ENCODE measurements around the gene UBC.
"Not testable (repeated sequence)": the region's sequence is repeated elsewhere in the genome, so short reads cannot be mapped to it uniquely, and the experiment has no call there.

Gene UBC

DNA sequence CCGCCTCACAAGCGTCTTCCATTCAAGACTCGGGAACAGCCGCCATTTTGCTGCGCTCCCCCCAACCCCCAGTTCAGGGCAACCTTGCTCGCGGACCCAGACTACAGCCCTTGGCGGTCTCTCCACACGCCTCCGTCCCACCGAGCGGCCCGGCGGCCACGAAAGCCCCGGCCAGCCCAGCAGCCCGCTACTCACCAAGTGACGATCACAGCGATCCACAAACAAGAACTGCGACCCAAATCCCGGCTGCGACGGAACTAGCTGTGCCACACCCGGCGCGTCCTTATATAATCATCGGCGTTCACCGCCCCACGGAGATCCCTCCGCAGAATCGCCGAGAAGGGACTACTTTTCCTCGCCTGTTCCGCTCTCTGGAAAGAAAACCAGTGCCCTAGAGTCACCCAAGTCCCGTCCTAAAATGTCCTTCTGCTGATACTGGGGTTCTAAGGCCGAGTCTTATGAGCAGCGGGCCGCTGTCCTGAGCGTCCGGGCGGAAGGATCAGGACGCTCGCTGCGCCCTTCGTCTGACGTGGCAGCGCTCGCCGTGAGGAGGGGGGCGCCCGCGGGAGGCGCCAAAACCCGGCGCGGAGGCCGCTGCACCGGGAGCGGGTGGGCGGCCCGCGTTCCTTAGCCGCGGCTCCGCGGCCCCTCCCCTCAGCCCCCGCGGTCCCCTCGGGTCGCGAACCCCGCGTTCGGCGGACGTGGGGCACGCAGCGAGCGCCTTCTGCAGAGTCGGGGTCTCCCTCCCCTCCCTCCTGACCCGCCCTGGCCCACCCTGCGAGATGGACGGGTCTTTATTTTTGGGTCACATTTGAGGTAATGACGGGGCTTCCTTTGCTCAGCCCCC, at the start of gene UBC:
UBC (minus strand) TSS at position 259 of the 847 bp plus-strand sequence. CDS start 879 bp downstream, outside the sequence.
- DNase-seq = peak; percentile 88

DNA sequence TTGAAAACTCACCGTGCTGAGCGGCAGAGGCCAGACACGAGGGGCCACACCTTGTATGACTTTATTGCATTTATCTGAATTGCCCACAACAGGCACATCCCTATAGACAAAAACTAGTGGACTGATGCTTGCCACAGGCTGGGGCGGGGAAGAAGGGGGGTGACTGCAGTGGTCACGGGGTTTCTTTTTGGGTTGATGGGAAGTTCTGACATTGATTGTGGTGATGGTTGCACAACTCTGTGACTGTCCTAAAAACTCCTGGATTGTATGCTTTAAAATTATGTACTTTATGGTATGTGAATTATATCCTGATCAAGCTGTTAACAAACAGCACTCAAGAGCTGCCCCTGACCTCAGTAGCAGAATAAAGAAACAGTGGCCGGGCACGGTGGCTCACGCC, 48.8 kb upstream of the UBC start:
- no peak for DNase-seq

DNA sequence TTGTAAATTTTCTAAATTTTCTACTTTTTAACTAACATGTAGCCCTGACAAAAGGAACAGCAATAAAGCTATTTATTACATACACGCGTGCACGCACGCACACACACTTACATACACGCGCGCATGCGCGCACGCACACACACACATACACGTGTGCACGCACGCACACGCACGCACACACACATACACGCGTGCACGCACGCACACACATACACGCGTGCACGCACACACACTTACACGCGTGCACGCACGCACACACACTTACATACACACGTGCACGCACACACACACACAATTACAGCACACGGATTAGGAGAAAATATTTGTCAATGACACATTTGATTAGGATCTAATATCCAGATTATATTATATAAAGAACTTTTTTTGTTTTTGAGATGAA, 46.6 kb upstream of the UBC start:
- no peak for DNase-seq

DNA sequence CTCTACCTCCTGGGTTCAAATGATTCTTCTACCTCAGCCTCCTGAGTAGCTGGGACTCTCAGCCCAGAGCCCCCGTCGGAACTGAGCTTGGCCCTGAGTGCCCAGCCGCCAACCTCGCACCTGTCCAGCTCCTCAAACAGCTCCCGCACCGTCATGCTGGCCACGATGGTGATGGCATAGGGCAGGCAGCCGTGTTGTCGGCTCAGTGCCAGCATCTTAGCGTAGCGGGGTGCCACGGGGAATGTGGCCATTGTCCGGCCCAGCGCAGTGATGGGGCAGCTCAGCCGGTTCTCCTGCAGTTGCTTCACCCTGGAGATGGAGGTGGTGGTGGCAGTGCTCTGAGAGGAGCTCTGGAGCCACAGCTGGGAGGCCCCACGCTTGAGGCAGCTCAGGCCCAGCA, 42.1 kb upstream of the UBC start:
- DNase-seq = no peak

DNA sequence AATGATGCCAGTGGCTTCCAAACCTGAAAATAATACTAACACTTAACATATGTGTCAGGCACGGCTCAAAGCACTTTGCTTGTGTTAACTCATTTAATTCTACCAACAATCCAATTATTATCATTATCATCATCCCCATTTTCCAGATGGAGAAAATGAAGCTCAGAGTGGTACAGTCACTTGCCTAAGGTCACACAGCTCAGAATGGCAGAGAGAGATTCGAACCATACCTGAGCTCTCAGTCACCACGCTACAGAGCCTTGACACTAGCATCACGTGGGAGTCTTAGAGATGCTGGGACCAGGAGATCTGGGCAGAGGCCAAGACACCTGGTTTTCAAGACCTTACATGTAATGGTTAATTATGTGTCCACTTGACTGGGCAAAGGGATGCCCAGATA, 40.3 kb upstream of the UBC start:
- no peak for DNase-seq

DNA sequence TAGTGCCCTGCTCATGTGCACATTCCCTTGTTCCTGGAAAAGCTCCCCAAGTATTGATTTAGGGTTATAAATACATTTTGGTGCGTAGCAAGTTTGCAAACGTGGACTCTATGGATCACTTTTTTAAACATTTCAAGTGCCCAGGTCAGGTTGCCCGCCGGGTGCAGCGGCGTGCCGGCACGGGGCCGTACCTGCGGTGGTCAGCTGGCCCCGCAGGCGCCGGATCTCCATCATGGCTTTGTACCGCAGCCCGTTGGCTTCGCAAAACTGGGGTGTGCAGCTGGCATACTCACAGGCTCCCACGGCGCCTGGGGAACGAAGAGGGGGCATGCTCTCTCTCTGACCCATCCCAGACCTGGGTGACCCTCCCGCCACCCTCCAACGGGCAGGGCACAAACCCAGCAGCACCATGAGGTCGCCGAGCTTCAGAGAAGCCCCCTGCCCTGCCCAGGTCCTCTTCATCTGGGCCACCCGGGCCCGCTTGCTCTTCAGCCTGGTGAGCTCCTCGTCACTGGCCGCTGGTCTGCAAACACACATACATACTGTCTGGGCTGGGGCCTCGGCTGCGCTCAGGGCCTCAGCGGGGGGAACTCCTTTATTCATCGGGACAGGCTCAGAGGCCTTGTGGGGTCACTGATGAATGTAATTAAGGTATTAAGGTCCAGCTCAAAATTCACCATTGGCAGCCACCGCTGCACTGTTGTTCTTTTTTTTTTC, 39.4 kb upstream of the UBC start:
- no peak for DNase-seq

DNA sequence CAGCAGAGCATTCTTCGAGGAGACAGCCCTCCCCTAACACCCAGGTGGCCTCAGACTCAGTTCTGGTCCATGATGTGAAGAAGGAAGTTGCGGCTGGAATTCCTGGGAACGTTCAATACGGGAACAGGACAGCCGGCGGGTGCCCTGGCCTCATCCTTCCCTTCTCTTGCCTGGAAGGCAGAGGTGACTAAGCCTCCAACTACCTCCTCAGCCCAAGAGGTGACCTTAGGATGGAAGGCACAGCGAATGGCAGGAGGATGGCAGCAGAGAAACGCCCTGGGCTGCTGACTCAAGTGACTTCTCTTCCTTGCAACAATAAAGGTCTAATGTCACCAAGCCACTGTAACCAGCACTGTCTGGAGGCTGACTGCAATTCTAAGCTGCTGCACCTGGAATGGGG, 38.4 kb upstream of the UBC start:
- DNase-seq = no peak

DNA sequence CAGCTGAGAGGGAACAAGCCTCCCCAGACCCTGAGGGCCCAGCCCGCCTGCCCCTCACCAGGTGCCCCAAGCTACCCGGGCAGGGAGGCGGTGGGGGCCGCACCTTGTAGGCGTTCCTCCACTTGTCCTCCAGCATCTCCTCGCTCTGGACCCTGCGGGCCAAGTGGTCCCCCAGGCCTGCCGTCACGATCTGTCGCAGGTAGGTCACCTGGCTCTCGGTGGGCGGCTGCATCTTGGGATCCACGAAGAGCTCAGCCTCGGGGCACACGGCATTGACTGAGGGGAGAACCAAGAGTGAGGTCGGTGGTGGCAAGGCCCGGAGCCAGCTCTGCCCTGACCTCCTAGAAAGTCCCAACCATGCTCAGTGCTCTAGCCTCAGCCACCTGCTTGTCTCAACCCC, 37.8 kb upstream of the UBC start:
- DNase-seq = no peak

DNA sequence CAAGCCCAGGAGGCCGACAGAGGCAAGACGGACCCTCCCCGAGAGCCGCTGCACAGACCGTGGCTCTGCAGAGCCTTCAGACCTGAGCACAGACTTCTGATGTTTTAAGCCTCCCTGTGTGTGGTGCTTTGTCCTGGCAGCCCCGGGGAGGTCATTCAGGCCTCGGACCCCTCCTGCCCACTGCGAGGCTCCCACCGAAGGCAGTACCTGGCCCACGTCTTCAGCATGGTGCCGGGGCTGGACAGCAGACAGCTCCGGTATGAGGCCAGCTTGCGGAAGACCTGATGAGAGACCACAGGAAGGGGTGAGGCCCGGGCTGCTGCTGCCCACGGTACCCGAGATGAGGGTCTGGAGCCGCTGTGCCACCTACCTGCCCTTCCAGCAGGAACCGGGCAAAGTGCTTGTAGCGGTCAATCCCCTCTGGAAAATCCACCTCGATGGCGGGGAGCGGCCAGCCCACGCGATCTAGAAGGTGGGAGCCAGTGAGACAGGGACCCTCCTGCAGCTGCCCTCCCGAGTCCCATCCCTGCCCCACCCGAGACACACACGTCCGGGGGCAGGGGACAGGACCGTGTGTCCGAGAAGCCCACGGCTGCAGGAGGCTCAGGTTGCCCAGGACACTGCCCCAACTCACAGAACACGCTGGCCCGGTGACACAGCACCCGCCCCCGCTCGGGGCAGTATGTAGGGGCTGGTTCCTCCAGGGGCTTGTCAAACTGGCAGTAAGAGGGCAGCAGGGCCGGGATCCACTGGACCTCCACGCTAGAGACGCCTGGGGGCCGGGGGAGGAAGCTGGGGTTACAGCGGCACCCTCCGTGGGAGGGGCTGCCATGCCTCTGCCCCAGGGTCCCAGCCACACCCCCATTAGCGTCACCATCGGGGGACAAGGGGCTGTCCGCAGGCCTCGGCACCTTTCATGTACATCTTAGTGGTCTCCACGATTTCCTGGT, 35.6 kb upstream of the UBC start:
- DNase-seq = no peak

DNA sequence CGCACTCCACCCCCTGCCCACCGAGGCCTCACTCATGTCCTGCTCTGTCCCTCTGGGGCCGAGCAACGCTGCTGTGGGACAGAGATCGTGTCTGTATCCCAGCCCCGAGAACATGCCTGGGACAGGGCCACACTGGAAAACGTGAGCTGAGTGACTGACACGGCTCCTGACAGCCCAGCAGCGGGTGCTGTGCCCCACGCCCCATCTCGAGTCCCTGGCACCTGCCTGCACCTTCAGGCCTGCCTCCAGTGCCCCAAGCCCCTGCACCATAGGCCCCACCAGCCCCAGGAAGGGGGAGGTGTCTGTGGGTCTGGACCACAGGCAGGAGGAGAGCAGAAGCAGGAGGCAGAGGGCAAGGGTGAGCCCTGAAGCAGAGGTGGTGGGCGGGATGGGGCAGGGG, 34.6 kb upstream of the UBC start:
- DNase-seq = no peak

DNA sequence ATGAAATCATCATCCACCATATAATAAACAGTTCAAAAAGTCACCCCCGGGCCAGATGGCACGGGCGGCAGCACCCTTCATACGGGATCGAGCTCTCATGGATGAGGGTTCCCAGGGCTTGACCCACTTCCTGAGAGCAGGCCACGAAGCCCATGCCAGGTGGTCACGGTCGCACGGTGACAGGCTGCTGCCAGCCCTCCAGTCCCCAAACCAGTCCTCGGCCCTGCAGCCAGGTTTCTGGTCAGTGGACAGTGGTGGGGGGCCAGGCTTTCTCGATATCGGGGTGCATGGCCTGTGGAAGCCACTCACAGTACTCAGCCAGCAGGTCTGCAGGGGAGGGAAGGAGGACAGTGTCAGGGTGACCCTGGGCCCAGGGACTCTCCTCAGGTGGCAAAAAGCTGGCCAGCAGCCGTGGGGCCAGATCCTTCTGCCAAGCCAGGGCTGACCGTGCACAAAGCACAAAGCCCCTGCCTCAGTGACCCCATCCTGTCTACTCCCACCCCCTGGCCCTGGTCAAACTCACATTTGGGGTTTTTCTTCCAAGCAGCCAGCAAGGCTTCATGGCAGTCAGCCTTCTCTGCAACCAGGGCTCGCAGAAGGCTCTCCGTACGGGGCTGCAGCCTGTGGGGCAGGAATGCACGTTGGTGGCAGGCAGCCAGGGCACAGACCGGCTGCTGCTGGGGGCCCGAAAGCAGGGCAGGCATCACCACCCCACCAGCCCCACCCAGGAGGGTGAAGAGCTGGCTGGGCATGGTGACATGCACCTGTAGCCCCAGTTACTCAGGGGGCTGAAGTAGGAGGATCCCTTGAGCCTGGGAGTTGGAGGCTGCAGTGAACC, 33.3 kb upstream of the UBC start:
- no peak for DNase-seq

DNA sequence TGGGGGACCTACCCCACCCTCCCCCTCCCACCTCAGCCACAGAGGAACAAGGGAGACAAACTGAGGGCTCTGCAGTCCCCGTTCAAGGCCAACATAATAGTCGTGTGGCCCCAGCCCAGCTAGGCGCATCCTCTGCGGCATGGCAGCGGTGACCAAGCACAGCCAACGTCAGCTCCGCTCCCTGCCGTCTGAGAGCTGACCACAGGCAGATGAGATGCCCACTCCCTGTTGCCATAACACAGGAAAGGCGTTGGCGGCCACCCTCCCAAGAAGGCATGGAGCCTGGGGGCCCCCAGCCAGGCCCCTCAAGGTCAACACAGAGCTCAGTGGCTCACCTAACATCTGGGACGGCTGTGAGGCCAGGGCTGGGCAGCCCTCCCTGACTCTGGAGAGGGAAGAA, 32.6 kb upstream of the UBC start:
- DNase-seq = no peak

DNA sequence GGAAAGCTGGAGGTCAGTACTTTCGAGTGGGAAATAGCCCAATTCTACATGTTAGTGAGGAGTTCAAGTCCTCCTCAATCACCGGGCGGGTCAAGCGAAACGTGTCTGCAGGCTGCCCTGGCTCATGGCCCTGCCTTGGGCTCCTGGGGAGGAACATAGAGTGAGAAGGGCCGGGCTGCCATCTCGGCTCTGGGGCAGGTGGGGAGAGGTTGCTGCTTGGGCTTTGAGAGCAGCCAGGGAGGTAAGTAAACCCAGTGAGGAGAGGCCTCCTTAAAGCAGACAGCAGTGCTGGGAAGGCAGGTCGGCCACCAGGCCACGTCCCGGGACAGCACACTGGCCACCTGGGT, 32.0 kb upstream of the UBC start:
- DNase-seq = no peak

DNA sequence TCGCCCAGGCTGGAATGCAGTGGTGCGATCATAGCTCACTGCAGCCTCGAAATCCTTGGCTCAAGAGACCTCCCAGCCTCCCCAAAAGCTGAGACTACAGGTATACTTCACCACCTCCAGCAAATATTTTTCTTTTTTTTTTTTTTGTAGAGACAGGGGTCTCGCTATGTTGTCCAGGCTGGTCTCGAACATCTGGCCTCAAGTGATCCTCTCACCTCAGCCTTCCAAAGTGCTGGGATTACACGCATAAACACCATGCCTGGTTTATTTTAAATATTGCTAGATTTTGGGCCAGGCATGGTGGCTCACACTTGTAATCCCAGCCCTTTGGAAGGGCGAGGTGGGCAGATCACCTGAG, 26.7 kb upstream of the UBC start:
- DNase-seq = no peak

DNA sequence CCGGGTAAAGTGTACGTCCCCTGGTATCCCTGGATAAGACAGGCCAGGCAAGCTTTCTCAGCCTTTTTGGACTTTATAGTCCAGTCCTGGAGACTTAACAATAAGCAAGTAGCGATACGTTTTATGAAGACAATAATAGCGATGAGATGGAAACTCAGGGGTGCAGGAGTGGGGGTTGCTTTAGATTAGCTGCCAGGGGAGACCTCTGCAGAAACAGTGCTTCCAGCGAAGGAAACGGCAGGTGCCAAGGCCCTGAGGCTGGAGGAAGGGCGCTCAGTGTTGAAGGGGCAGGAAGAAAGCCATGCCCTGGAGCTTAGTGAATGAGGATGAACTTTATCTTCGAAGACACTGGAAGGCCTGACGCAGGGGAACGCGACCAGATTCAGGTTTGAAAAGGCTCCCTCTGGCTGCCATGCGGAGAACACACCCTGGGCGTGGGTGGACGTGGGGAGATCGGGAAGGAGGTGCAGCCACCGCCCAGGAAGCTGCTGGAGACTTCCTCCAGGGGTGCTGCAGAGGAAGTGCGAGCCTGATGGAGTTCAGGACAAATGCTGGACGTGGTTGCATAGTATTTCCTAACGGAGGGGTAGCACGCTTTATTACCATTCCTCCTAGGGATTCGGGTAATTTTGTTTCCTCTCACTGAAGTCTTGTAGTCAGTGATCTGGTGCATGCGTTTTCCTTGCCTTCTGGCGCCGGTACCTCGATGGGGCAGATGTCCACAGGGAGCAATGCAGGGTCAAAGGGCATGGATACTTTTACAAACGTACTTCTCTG, 26.1 kb upstream of the UBC start:
- DNase-seq = peak; percentile 78

DNA sequence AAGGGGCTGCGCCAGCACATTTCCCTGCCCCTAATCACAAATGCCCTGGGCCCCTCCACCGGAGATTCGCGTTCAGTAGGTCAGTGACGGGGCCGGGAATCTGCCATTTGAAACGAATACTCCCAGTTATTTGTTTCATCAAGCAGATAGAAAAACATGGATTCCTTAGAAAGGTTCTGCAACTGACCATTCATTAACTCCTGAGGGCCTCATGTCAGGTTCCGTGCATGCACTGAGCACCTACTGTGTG, 25.6 kb upstream of the UBC start:
- no peak for DNase-seq

DNA sequence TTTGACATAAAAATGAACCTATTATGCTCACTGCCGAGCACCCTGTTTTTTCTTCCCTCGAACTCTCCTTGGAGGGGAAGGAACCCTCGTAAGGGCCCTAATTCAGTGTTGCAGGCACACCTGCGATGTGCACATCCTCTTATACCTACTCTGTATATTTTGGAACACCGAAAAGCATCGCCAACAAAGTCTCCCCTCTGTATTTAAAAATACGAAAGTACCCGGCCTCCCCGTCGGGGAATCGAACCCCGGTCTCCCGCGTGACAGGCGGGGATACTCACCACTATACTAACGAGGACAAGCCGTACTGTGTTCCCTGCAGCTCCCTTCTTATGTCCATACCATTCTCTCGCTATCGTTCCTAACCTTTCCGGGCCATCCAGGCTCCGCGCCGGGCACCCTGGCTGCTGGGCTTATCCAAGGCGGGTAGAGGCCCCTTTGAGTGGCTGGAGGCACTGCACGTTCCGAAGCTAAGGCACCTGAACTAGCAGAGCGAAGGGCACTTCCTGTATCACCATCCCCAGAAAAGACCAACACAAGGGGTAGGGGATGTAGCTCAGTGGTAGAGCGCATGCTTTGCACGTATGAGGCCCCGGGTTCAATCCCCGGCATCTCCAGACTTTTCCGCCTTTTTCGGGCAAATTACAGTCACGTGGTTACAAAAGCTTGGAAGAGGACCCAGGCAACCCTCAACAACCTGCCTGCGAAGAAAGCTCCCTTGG, 25.1 kb upstream of the UBC start:
- peak; percentile 92 for DNase-seq

DNA sequence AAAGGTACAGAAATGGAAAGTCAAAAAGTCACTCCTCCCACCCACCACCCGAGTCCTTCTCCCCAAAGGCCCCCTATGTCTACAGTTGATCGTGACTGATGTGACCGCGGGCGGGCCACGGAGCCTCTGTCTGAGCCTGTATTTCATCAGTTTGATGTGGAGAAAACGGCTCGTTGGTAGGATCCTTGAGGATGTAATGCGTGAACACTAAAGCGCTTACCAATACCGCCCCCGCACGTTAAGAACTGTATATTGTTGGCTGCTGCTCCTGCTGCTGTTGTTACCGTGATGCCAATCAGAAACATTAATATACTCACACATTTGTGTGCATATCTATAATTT, 24.6 kb upstream of the UBC start:
- peak; percentile 51 for DNase-seq

DNA sequence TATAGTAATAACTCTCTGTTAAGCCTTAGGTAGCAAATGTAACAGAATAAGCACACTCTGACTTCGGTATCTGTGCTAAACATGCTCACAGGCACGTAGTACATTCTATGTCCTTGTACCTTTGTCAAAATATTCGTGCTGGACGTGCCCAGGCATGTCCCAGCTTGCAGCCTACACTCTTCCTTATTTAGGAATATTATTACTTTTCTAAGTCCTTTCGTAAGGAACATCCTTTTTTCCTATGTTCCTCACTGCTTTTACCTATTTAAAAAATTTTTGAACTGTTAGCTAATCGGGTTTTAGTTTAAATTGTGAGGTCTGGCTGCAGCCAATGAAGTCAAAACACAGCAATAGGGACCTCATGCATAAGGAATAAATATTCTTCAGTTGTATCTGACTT, 24.1 kb upstream of the UBC start:
- DNase-seq = no peak

DNA sequence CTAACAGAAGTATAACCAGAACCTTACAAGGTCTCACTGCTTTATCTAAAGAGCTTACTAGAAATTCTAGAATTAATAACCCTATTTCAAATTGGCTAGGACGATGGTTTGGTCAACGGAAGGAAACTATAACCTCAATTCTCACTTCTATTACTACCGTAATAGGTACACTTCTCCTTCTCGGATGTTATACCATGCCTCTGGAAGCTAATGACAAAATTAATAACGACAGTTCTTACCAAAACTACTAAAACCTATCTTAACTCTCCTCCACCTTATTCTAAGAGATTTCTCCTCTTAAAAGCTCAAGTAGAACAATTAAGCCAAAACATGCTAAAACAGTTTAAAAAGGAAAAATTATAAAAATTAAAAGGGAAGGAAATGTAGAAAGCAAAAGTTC, 23.7 kb upstream of the UBC start:
- DNase-seq = no peak

DNA sequence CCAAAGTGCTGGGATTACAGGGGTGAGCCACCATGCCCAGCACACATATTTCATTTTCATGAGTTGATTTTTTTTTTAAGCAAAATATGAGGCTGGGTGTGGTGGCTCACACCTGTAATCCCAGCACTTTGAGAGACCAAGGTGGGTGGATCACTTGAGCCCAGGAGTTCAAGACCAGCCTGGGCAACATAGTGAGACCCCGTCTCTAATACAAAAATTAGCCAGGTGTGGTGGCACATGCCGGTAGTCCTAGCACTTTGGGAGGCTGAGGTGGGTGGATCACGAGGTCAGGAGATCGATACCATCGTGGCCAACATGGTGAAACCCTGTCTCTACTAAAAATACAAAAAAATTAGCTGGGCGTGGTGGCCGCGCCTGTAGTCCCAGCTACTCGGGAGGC, 17.1 kb upstream of the UBC start:
- not testable (repeated sequence) for DNase-seq

DNA sequence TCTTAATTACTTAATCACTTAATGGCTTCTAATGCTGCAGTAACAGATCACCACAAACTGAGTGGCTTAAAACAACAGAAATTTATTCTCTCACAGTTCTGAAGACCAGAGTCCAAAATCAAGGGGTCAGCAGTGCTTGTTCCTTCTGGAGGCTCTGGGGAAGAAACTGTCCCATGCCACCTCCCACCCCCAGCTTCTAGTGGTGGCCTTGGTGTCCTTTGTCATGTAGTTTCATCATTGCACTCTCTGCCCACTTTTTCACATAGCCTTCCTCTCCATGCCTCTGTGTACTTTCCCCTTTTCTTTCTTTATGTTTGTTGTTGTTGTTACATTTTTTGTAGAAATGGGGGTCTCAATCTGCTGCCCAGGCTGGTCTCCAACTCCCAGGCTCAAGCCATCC, 16.1 kb upstream of the UBC start:
- DNase-seq = no peak
